Measurements from ENCODE around the gene DYNLRB1. TPM values are rescaled to one million over a fixed set of nuclear protein-coding genes. Genes with fewer than 3 reads are reported as not detected.

The DYNLRB1 gene
- total and polyA plus RNA-seq, 2 of the 13 experiments (the other 11 are each of a cell fraction or from before 2014, with no cell fraction given), result 140 to 244 TPM

- TF ChIP-seq, protein P1, sequence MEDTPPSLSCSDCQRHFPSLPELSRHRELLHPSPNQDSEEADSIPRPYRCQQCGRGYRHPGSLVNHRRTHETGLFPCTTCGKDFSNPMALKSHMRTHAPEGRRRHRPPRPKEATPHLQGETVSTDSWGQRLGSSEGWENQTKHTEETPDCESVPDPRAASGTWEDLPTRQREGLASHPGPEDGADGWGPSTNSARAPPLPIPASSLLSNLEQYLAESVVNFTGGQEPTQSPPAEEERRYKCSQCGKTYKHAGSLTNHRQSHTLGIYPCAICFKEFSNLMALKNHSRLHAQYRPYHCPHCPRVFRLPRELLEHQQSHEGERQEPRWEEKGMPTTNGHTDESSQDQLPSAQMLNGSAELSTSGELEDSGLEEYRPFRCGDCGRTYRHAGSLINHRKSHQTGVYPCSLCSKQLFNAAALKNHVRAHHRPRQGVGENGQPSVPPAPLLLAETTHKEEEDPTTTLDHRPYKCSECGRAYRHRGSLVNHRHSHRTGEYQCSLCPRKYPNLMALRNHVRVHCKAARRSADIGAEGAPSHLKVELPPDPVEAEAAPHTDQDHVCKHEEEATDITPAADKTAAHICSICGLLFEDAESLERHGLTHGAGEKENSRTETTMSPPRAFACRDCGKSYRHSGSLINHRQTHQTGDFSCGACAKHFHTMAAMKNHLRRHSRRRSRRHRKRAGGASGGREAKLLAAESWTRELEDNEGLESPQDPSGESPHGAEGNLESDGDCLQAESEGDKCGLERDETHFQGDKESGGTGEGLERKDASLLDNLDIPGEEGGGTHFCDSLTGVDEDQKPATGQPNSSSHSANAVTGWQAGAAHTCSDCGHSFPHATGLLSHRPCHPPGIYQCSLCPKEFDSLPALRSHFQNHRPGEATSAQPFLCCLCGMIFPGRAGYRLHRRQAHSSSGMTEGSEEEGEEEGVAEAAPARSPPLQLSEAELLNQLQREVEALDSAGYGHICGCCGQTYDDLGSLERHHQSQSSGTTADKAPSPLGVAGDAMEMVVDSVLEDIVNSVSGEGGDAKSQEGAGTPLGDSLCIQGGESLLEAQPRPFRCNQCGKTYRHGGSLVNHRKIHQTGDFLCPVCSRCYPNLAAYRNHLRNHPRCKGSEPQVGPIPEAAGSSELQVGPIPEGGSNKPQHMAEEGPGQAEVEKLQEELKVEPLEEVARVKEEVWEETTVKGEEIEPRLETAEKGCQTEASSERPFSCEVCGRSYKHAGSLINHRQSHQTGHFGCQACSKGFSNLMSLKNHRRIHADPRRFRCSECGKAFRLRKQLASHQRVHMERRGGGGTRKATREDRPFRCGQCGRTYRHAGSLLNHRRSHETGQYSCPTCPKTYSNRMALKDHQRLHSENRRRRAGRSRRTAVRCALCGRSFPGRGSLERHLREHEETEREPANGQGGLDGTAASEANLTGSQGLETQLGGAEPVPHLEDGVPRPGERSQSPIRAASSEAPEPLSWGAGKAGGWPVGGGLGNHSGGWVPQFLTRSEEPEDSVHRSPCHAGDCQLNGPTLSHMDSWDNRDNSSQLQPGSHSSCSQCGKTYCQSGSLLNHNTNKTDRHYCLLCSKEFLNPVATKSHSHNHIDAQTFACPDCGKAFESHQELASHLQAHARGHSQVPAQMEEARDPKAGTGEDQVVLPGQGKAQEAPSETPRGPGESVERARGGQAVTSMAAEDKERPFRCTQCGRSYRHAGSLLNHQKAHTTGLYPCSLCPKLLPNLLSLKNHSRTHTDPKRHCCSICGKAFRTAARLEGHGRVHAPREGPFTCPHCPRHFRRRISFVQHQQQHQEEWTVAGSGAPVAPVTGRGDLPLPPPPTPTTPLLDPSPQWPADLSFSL (CRISPR knock-in tag; IDR thresholded peaks at IDR 0.05), result no peak
- TF ChIP-seq TSC22D2 (CRISPR knock-in tag; IDR thresholded peaks at IDR 0.05; ENCODE audit: borderline replicate concordance), result no peak
These were observed 26.2 kb downstream of the DYNLRB1 start (continued) for GRCh38 chr20:34542439-34542838.

DNA sequence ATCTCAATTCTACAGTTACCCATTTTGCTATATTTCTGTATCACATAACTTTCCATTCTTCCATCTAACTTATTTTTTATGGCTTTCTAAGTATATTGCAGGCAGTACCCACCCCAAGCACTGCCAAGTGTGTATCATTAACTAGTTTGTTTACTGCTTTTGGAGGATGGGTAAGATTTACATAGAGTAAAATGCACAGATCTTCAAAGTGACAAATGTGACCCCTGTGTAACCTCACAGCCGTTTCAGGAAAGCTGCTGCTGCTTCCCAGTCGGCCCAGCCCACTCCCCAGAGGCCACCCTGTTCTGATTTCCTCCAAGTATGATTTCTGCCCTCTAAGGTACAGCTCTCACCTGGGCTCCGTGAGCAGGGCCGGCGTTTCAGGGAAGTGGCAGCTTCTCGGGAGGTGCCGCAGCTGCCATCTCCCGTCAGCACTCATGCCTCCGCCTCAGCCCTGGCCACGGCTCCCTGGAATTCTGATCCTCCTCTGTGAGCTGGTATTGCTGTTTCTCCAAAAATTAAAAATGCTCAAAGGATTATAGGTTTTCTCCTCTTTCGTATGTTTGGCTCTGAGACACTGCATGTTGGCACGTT is 27.3 kb downstream of the DYNLRB1 start:
- WGBS (ENCODE audit: low lambda C conversion rate), result 74% methylated on average over 12 of the region's 12 CpGs
- TF ChIP-seq ARID5B (CRISPR knock-in tag; IDR thresholded peaks at IDR 0.05) (peak; percentile 40; the same call in 1 of the 2 replicates), NFIC (IDR thresholded peaks at IDR 0.05; ENCODE audit: low read length) (no peak), THAP8 (CRISPR knock-in tag; IDR thresholded peaks at IDR 0.05; ENCODE audit: borderline replicate concordance) (no peak), RARA (CRISPR knock-in tag; IDR thresholded peaks at IDR 0.05) (peak; percentile 83), FOXP1 (IDR thresholded peaks at IDR 0.05) (no peak), FOXP1 (CRISPR knock-in tag; IDR thresholded peaks at IDR 0.05) (peak; percentile 60), ZNF768 (CRISPR knock-in tag; IDR thresholded peaks at IDR 0.05) (peak; percentile 28; the same call in 1 of the 2 replicates), FOXK1 (CRISPR knock-in tag; IDR thresholded peaks at IDR 0.05; ENCODE audit: borderline replicate concordance, low read depth) (no peak), KMT2B (CRISPR knock-in tag; IDR thresholded peaks at IDR 0.05) (no peak), PRPF4 (IDR thresholded peaks at IDR 0.05; ENCODE audit: low read depth, low read length, poor library complexity, severe bottlenecking) (no peak), NCOA2 (CRISPR knock-in tag; IDR thresholded peaks at IDR 0.05) (peak; percentile 45; the same call in 1 of the 2 replicates)

More for the DNA sequence above, 27.3 kb downstream of the DYNLRB1 start:
- no TSS peak for BruUV-seq (replicated peaks)
- peaks cover 19% of the 10 kb centered on the region for H3K4me1 ChIP-seq (ENCODE audit: insufficient read depth, low read length)
- intact Hi-C loops (cut with micrococcal nuclease; ENCODE audit: unreplicated experiment), result no loop called here
- no peak overlapping the region for H3K4me3 ChIP-seq (replicated peaks in 1 of 3; ENCODE audit: insufficient read depth in 1 of 3, low read depth in 2 of 3, low read length in 3 of 3)
- H3K27me3 ChIP-seq (ENCODE audit: control insufficient read depth in 1 of 2, insufficient read depth in 2 of 2, low read length in 2 of 2), result no peaks in the 10 kb centered on the region
- H4K20me1 ChIP-seq (ENCODE audit: insufficient read depth, low read length), result no peaks in the 10 kb centered on the region
- no peak overlapping the region for H2AFZ ChIP-seq (ENCODE audit: low read length)
- H3K9ac ChIP-seq (ENCODE audit: insufficient read depth, low read depth, low read length), result no peak overlapping the region
- H3K27ac ChIP-seq (ENCODE audit: extremely low read length, insufficient read depth, low read length), result no peak overlapping the region
- no peaks in the 10 kb centered on the region for H3K9me3 ChIP-seq (ENCODE audit: low read length)
- DNase-seq (ENCODE audit: low spot score), result no peak
- no peaks in the 10 kb centered on the region for H3K79me2 ChIP-seq (ENCODE audit: insufficient read depth, low read length)
- CTCF ChIA-PET (ENCODE audit: low intra/inter-chr PET ratio, low total read pairs), result no interaction called here
- ATAC-seq, result no peak; the same call in 2 of the 3 replicates
- in situ Hi-C loops (cut with HindIII; ENCODE audit: extremely low pct_ligation_motif_present, low pct_unique_long_range_greater_than_20kb), result no loop called here
- H3K4me2 ChIP-seq (ENCODE audit: low read depth, low read length), result no peak overlapping the region
- FAIRE-seq, result no peak
- peaks cover 18 to 38% of the 10 kb centered on the region in 2 experiments for H3K36me3 ChIP-seq (replicated peaks in 1 of 2; ENCODE audit: control insufficient read depth in 1 of 2, insufficient read depth in 2 of 2, low read length in 2 of 2)
- POLR2A ChIA-PET, result interaction anchor here (1.0 kb wide), 1 partner anchor 160 kb away, joined by 3 read pairs; no protein-coding TSS in a partner anchor

All from HepG2 (cell line).